HepG2 (cell line): ENCODE data around the gene SPINT3. TPM values are rescaled to one million over a fixed set of nuclear protein-coding genes. Genes with fewer than 3 reads are reported as not detected.

Source experiments
- ATAC-seq: fragments of 200-7000 bp; cut with Tn5 transposase; 3 replicates; pipeline ENCODE4 v1.9.1; 2020; ENCODE audit warnings: mild to moderate bottlenecking, moderate library complexity
- BruUV-seq: library from RNA; stranded (reverse); fragments of 400-500 nt; replicated peaks from 2 replicates; lab custom pipeline; 2021; lab: Mats Ljungman, UMichigan
- CTCF ChIA-PET: fragments of 300-600 bp; formaldehyde crosslinking; extraction: SDS; loops from one replicate; lab custom pipeline; 2021; ENCODE audit warnings: low total read pairs, inconsistent platforms, low intra/inter-chr PET ratio; lab: Yijun Ruan, JAX
- POLR2A ChIA-PET: fragments of 350-600 bp; sonication (Branson Sonifier 250); formaldehyde crosslinking; loops from one replicate; lab custom pipeline; 2020; ENCODE audit warnings: antibody characterized with exemption, inconsistent platforms; lab: Yijun Ruan, JAX
- DNase-seq: peaks from one replicate; pipeline ENCODE4 v3.0.0-alpha.2; 2015; ENCODE audit warnings: low spot score
- FAIRE-seq: peaks from 3 replicates; lab custom pipeline; 2011; peaks lifted over from hg19 to GRCh38; lab: Jason Lieb, UNC
- H2AFZ ChIP-seq: one replicate; pipeline ENCODE4 v1.6.1; 2011; ENCODE audit warnings: low read length, inconsistent platforms
- H3K27ac ChIP-seq: fragments of 300-600 bp; 3 replicates; pipeline ENCODE4 v1.8.0; 2011; ENCODE audit warnings: mixed run types, mild to moderate bottlenecking, mixed read lengths, low read length, inconsistent platforms; ENCODE audit not compliant: insufficient read depth; ENCODE audit errors: extremely low read length
- H3K27me3 ChIP-seq, 2 experiments: fragments of 200-600 bp in 1 of 2; 2 replicates in 1 of 2; 3 replicates in 1 of 2; pipeline versions ENCODE4 v1.6.0 to v1.8.0; 2011; ENCODE audit warnings: low read length in 2 of 2, mild to moderate bottlenecking in 2 of 2, moderate library complexity in 2 of 2, inconsistent platforms in 1 of 2; ENCODE audit not compliant: insufficient read depth in 2 of 2, control insufficient read depth in 1 of 2
- H3K36me3 ChIP-seq, 2 experiments: fragments of 200-600 bp in 1 of 2; replicated peaks in 1 of 2; 2 replicates in 1 of 2; 3 replicates in 1 of 2; pipeline versions ENCODE4 v1.5.1 to v1.8.0; 2011; ENCODE audit warnings: low read length in 2 of 2, inconsistent platforms in 1 of 2; ENCODE audit not compliant: insufficient read depth in 2 of 2, control insufficient read depth in 1 of 2
- H3K4me1 ChIP-seq: 2 replicates; pipeline ENCODE4 v1.5.1; 2012; ENCODE audit warnings: low read length, inconsistent platforms; ENCODE audit not compliant: insufficient read depth
- H3K4me2 ChIP-seq: 2 replicates; pipeline ENCODE4 v1.6.0; 2011; ENCODE audit warnings: low read depth, low read length, inconsistent platforms
- H3K4me3 ChIP-seq, 3 experiments: fragments of 200-600 bp in 1 of 3; sonication (generic), shearing (Covaris generic) in 1 of 3; replicated peaks in 1 of 3; 2 replicates each; pipeline ENCODE4 v1.5.1; 2011 to 2016; ENCODE audit warnings: low read length in 3 of 3, inconsistent platforms in 2 of 3, low read depth in 2 of 3, mild to moderate bottlenecking in 2 of 3, control low read depth in 1 of 3, mixed read lengths in 1 of 3; ENCODE audit not compliant: insufficient read depth in 1 of 3
- H3K79me2 ChIP-seq: one replicate; pipeline ENCODE4 v1.6.1; 2011; ENCODE audit warnings: low read length, inconsistent platforms; ENCODE audit not compliant: insufficient read depth
- H3K9ac ChIP-seq: 2 replicates; pipeline ENCODE4 v1.6.0; 2011; ENCODE audit warnings: mild to moderate bottlenecking, low read depth, low read length, inconsistent platforms; ENCODE audit not compliant: insufficient read depth
- H3K9me3 ChIP-seq: 2 replicates; pipeline ENCODE4 v1.5.1; 2012; ENCODE audit warnings: mild to moderate bottlenecking, low read length
- H4K20me1 ChIP-seq: 2 replicates; pipeline ENCODE4 v1.6.0; 2011; ENCODE audit warnings: inconsistent platforms, mild to moderate bottlenecking, low read length, moderate library complexity; ENCODE audit not compliant: insufficient read depth
- JDP2 ChIP-seq: sonication (generic); formaldehyde crosslinking; IDR thresholded peaks from 2 replicates; pipeline ENCODE4 v1.8.1; 2022; ENCODE audit warnings: missing genetic modification reagents, borderline replicate concordance
- MTF2 ChIP-seq: sonication (generic); formaldehyde crosslinking; IDR thresholded peaks from 2 replicates; pipeline ENCODE4 v1.5.0; 2020; ENCODE audit warnings: missing genetic modification reagents, borderline replicate concordance
- NFYC ChIP-seq: IDR thresholded peaks from 2 replicates; pipeline ENCODE4 v1.6.1; 2016; ENCODE audit warnings: missing genetic modification reagents, missing compliant biosample characterization
- NR0B2 ChIP-seq: sonication (generic); formaldehyde crosslinking; IDR thresholded peaks from 2 replicates; pipeline ENCODE4 v1.4.0; 2020; ENCODE audit warnings: mild to moderate bottlenecking, missing genetic modification reagents
- POLR2A ChIP-seq, 2 experiments: IDR thresholded peaks; 2 replicates each; pipeline ENCODE4 v1.6.1; 2011; ENCODE audit warnings: low read depth in 2 of 2, low read length in 2 of 2, mild to moderate bottlenecking in 1 of 2, moderate library complexity in 1 of 2; ENCODE audit not compliant: insufficient read depth in 1 of 2
- SIN3A ChIP-seq: IDR thresholded peaks from 2 replicates; pipeline ENCODE4 v1.6.1; 2011; ENCODE audit warnings: low read depth, mild to moderate bottlenecking, control low read depth, low read length, borderline replicate concordance
- YEATS2 ChIP-seq: sonication (generic); formaldehyde crosslinking; IDR thresholded peaks from 2 replicates; pipeline ENCODE4 v1.4.0; 2020; ENCODE audit warnings: missing genetic modification reagents, borderline replicate concordance
- ZFAT ChIP-seq: sonication (generic); formaldehyde crosslinking; conservative IDR thresholded peaks from 2 replicates; pipeline ENCODE4 v1.8.1; 2023; ENCODE audit warnings: missing genetic modification reagents, inconsistent platforms
- ZNF326 ChIP-seq: sonication (generic); formaldehyde crosslinking; IDR thresholded peaks from 2 replicates; pipeline ENCODE4 v1.4.0; 2020; ENCODE audit warnings: missing genetic modification reagents, borderline replicate concordance
- ZNF784 ChIP-seq: sonication (generic); formaldehyde crosslinking; IDR thresholded peaks from 2 replicates; pipeline ENCODE4 v1.5.1; 2020; ENCODE audit warnings: missing genetic modification reagents, mild to moderate bottlenecking, borderline replicate concordance
- WGBS: methylation state at CpG from one replicate; pipeline ENCODE4 v1.1.6; 2017; ENCODE audit warnings: low lambda C conversion rate; 5-methylcytosine and 5-hydroxymethylcytosine counted together
- in situ Hi-C: cut with HindIII; loops from 2 replicates; pipeline ENCODE4 v1.10.0; 2017; ENCODE audit warnings: low pct_unique_long_range_greater_than_20kb; ENCODE audit not compliant: extremely low pct_ligation_motif_present
- intact Hi-C: fragments of 100-400 bp; cut with micrococcal nuclease; formaldehyde crosslinking; loops from one replicate; pipeline ENCODE4 v1.10.0; 2022; ENCODE audit not compliant: unreplicated experiment
- polyA plus RNA-seq, 8 experiments: library from polyadenylated mRNA; depleted of rRNA in 3 of 8; stranded (reverse) in 7 of 8; unstranded in 1 of 8; fragments of >200 nt; fragmentation: Illumina TruSeq in 4 of 8; extraction: Trizol in 4 of 8; gene quantifications; 2 replicates each; pipeline versions ENCODE4 v1.2.1 to v1.2.3, GENCODE V29; 2011 to 2016; ENCODE audit warnings: low read depth in 4 of 8, missing spikeins in 1 of 8, mixed read lengths in 1 of 8; ENCODE audit not compliant: insufficient read depth in 1 of 8
- total RNA-seq, 5 experiments: library from RNA; depleted of rRNA; stranded (reverse); fragments of >200 nt; fragmentation: Illumina TruSeq; extraction: Trizol; gene quantifications; 2 replicates each; pipeline ENCODE4 v1.2.3, GENCODE V29; 2016; ENCODE audit warnings: low read depth in 1 of 5
- TF ChIP-seq, protein P1 (sequence below): sonication (generic); formaldehyde crosslinking; IDR thresholded peaks from 2 replicates; pipeline ENCODE4 v1.4.0; 2020; ENCODE audit warnings: missing genetic modification reagents
- TF ChIP-seq, protein P2 (sequence below): sonication (generic); formaldehyde crosslinking; IDR thresholded peaks from 2 replicates; pipeline ENCODE4 v1.8.1; 2023; ENCODE audit warnings: mild to moderate bottlenecking, inconsistent platforms, moderate library complexity, missing genetic modification reagents, borderline replicate concordance

The SPINT3 gene
- total and polyA plus RNA-seq, 2 of the 13 experiments (the other 11 are each of a cell fraction or from before 2014, with no cell fraction given), result not detected

DNA sequence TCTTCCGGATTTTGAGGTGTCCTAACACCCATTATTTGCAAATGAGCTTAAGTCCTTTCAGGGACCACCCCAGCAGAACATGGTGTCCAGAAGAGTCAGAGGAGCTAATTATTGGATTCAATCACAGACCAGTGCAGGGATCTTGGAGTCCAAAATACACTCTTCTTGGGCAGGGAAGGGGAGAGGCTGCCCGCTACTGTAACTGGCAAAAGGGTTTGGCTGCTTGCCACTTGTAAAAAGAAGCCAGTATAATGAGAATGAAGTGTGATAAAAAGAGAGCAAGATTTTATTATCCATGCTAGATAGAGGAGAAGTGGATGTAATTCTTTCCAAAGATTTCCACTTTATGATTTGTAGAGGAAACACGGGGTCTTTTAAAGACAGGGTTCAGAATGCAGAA, 19.3 kb downstream of the SPINT3 start:
- Histone ChIP-seq H3K27me3 (peaks cover 2 to 3% of the 10 kb centered on the region in 2 experiments; a peak in 4 of 5 replicates), H3K9me3 (no peaks in the 10 kb centered on the region), H3K9ac (no peak overlapping the region), H4K20me1 (no peaks in the 10 kb centered on the region), H3K79me2 (no peaks in the 10 kb centered on the region), H3K4me2 (no peak overlapping the region), H3K27ac (no peak overlapping the region), H3K4me3 (no peak overlapping the region), H3K4me1 (0 out of 2 replicates have a peak, but pooled peaks cover 5% of the 10 kb centered on the region), H2AFZ (no peak overlapping the region), H3K36me3 (no peaks in the 10 kb centered on the region)
- 2% methylated on average over 3 of the region's 3 CpGs for WGBS
- CTCF ChIA-PET, result no interaction called here
- BruUV-seq, result no TSS peak
- intact Hi-C loops, result no loop called here
- POLR2A ChIA-PET, result no interaction called here
- ATAC-seq (no peak), FAIRE-seq (no peak), DNase-seq (no peak)
- TF ChIP-seq MTF2 (CRISPR knock-in tag) (no peak), NFYC (no peak), SIN3A (no peak), YEATS2 (no peak), ZNF326 (CRISPR knock-in tag) (no peak), ZFAT (CRISPR knock-in tag) (no peak), NR0B2 (CRISPR knock-in tag) (no peak), POLR2A (IDR thresholded peaks at IDR 0.05; ENCODE audit: insufficient read depth in 1 of 2, low read depth in 2 of 2, low read length in 2 of 2) (no peak), ZNF784 (CRISPR knock-in tag) (no peak), JDP2 (CRISPR knock-in tag) (no peak)
- TF ChIP-seq, protein P1, sequence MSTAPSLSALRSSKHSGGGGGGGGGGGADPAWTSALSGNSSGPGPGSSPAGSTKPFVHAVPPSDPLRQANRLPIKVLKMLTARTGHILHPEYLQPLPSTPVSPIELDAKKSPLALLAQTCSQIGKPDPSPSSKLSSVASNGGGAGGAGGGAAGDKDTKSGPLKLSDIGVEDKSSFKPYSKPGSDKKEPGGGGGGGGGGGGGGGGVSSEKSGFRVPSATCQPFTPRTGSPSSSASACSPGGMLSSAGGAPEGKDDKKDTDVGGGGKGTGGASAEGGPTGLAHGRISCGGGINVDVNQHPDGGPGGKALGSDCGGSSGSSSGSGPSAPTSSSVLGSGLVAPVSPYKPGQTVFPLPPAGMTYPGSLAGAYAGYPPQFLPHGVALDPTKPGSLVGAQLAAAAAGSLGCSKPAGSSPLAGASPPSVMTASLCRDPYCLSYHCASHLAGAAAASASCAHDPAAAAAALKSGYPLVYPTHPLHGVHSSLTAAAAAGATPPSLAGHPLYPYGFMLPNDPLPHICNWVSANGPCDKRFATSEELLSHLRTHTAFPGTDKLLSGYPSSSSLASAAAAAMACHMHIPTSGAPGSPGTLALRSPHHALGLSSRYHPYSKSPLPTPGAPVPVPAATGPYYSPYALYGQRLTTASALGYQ, result no peak
- TF ChIP-seq, protein P2, sequence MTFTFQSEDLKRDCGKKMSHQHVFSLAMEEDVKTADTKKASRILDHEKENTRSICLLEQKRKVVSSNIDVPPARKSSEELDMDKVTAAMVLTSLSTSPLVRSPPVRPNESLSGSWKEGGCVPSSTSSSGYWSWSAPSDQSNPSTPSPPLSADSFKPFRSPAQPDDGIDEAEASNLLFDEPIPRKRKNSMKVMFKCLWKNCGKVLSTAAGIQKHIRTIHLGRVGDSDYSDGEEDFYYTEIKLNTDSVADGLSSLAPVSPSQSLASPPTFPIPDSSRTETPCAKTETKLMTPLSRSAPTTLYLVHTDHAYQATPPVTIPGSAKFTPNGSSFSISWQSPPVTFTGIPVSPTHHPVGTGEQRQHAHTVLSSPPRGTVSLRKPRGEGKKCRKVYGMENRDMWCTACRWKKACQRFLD (CRISPR knock-in tag), result no peak
- in situ Hi-C loops, result no loop called here
